ENCODE data around the gene SMAD6. TPM values are rescaled to one million over a fixed set of nuclear protein-coding genes. Genes with fewer than 3 reads are reported as not detected.

SMAD6 gene
- total RNA-seq, 6 experiments from 2014 or later = 10.2 to 18.1 (median 16.4) TPM

DNA sequence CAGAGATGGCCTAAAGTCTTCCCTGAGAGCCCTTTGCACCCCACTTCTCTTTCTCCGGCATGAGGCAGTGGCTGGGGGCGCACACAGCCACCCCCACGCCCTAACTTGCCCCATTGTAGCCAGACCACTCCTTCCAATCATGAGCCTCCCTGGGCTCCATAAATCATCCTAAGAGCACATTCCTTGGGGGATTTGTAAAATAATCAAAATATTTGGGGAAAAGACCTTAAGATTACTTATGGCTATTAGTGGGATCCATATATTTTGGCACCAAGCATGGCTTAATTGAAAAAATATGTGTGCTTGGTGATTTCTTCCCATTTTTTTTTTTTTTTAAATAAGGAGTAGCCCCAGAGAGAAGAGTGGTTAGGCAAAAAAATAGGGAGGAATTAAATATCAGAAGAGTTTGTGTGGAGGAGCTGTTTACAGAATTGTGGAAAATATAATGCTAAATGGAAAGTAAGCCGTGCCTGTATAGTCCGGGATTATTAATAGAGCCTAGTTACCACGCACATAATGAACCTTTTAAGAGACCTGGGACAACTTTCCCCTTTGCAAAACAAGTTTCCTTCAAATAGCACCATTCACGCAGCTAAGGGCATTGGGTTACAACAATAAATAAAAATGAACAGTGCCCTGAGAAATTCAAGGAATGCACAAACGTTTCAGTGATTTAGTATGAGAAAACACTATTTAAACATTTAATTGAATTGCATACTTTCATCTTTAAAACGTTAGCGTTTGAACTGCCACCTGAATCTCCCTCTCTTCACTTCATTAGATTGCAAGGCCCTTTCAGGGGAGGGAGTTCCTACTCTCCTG lies 46.1 kb downstream of the SMAD6 start:
- H3K9me3 Mint-ChIP-seq = no peaks in the 10 kb centered on the region; the same call in 1 of the 2 replicates
- DNase-seq = peak; percentile 80
- peaks cover 27% of the 10 kb centered on the region for H3K36me3 Mint-ChIP-seq (ENCODE audit: low read depth)
- no peaks in the 10 kb centered on the region; the same call in 1 of the 2 replicates for H3K27me3 Mint-ChIP-seq (ENCODE audit: insufficient read depth)
- H3K4me1 Mint-ChIP-seq (ENCODE audit: low read depth) = peaks cover 89% of the 10 kb centered on the region
- TF ChIP-seq CTCF (IDR thresholded peaks at IDR 0.05) = no peak
- H3K4me3 Mint-ChIP-seq = peak overlapping the region; percentile 80
- H3K27ac Mint-ChIP-seq = peak overlapping the region; percentile 86

GRCh38 chr15:66748708-66749035 lies 46.6 kb downstream of the SMAD6 start:
- Mint-ChIP-seq H3K9me3 (no peaks in the 10 kb centered on the region; the same call in 1 of the 2 replicates), H3K4me3 (peak overlapping the region; percentile 80), H3K4me1 (ENCODE audit: low read depth) (peaks cover 89% of the 10 kb centered on the region), H3K27ac (peak overlapping the region; percentile 86), H3K27me3 (ENCODE audit: insufficient read depth) (no peaks in the 10 kb centered on the region; the same call in 1 of the 2 replicates), H3K36me3 (ENCODE audit: low read depth) (peaks cover 31% of the 10 kb centered on the region)
- DNase-seq = no peak
- TF ChIP-seq CTCF (IDR thresholded peaks at IDR 0.05) = no peak

DNA sequence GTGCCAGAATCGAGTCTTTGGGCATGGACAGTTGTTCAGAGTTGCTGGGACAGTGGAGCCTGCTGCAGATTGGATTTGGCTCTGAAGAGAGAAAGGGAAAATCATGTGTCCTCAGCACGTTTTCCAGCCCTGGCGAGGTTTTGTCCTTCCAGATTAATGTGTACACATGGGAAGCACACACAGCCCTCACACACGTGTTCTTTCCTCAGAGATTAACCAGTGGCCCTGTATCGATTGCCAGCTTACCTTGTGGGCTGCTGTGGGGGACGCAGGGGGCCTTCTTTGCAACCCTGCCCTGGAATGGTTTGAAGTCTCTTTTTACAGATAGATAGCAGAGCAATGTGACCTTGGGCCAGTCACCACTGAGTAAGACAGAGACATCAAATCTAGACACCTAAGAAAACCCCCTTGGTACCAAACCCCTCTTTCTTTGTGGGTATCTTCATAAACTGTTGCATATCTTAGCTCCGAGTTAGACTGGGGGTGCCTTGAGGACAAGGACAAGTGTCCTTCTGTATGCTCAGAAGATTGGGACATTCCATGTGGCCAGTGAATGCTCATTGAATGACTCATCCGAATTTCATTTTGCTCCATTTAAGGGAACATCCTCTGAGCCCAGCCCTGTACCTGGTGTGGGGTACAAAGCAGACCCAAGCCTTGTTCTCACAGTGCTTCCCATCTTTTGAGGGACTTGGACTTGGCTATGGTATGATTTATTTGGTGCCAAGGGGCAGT lies 48.0 kb downstream of the SMAD6 start:
- TF ChIP-seq CTCF (IDR thresholded peaks at IDR 0.05) = no peak
- Mint-ChIP-seq H3K4me1 (ENCODE audit: low read depth) (peaks cover 83% of the 10 kb centered on the region), H3K9me3 (peaks cover 9% of the 10 kb centered on the region), H3K36me3 (ENCODE audit: low read depth) (peaks cover 38% of the 10 kb centered on the region), H3K27me3 (ENCODE audit: insufficient read depth) (no peaks in the 10 kb centered on the region), H3K4me3 (no peak overlapping the region), H3K27ac (peak overlapping the region; percentile 63)
- no peak for DNase-seq

- H3K9me3 Mint-ChIP-seq = peaks cover 15% of the 10 kb centered on the region
- TF ChIP-seq CTCF (IDR thresholded peaks at IDR 0.05) = no peak
- DNase-seq = no peak
- no peak overlapping the region for H3K4me3 Mint-ChIP-seq
- peaks cover 43% of the 10 kb centered on the region for H3K36me3 Mint-ChIP-seq (ENCODE audit: low read depth)
- H3K27ac Mint-ChIP-seq = peak overlapping the region; percentile 63
- H3K4me1 Mint-ChIP-seq (ENCODE audit: low read depth) = peaks cover 77% of the 10 kb centered on the region
- H3K27me3 Mint-ChIP-seq (ENCODE audit: insufficient read depth) = no peaks in the 10 kb centered on the region
These were observed 48.6 kb downstream of the SMAD6 start for GRCh38 chr15:66750609-66751008.

DNA sequence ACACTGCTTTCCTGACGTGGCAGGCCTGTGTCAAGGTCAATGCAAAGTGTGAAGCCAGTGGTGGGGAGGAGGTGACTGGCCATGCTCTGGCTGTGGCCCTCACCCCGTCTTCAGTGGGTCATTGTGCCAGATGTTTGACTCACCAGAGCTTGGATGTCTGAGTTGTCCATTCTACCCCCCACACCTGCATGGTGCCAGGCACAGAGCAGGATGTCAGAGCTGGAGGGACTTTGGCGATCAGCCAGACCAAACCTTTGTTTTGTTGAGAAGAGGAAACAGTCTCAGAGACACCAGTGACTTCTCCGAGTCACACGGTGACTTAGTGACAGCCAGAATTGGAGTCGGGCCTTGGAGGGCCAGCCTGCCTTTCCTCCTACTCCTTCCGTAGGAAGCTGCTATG lies 49.5 kb downstream of the SMAD6 start:
- Mint-ChIP-seq H3K36me3 (ENCODE audit: low read depth) (peaks cover 43% of the 10 kb centered on the region), H3K27me3 (ENCODE audit: insufficient read depth) (no peaks in the 10 kb centered on the region), H3K4me3 (no peak overlapping the region; the same call in 1 of the 2 replicates), H3K4me1 (ENCODE audit: low read depth) (peaks cover 67% of the 10 kb centered on the region), H3K9me3 (peaks cover 15% of the 10 kb centered on the region), H3K27ac (peak overlapping the region; percentile 55; the same call in 1 of the 2 replicates)
- TF ChIP-seq CTCF (IDR thresholded peaks at IDR 0.05) = no peak
- DNase-seq = no peak
